ENCODE measurements around the gene RB1.

- TF ChIP-seq CTCF (IDR thresholded peaks at IDR 0.05) (no peak), POLR2A (IDR thresholded peaks at IDR 0.05) (no peak)
Observed at GRCh38 chr13:48446464-48446863, 142.9 kb downstream of the RB1 start.
